OCI-LY1 (cell line): ENCODE results near the gene KBTBD13.

Experiments
- CTCF ChIP-seq: fragments of 200-600 bp; sonication (generic), shearing (Covaris generic); IDR thresholded peaks from 2 replicates; pipeline ENCODE4 v1.5.1; 2017; ENCODE audit warnings: mild to moderate bottlenecking, antibody characterized with exemption, low read length, moderate library complexity, mixed read lengths
- EZH2 ChIP-seq: fragments of 200-600 bp; sonication (generic), shearing (Covaris generic); IDR thresholded peaks from 2 replicates; pipeline ENCODE4 v1.8.0; 2017; ENCODE audit warnings: borderline replicate concordance, mixed run types, mild to moderate bottlenecking, antibody characterized with exemption, low read length, moderate library complexity, mixed read lengths

GRCh38 chr15:65055201-65055870 lies 21.2 kb upstream of the KBTBD13 start:
- no peak for TF ChIP-seq CTCF
- no peak for TF ChIP-seq EZH2
